ENCODE results near the gene AMPH.

The AMPH gene

DNA sequence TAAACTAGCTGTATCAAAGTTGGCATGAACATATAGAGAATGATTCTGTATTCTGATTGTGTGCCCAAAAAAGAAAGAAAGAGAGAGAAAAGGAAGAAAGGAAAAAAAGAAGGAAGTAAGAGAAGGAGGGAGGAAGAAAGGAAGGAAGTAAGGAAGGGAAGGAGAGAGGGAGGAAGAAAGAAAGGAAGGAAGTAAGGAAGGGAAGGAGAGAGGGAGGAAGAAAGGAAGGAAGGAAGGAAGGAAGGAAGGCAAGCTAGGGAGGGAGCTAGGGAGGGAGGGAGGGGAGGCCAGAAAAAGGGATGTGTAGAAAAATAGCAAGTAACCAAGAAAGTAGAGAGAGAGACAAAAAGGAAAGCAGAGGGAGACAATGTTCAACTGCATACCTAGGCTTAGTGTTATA is 297.0 kb downstream of the AMPH start:
- H3K4me3 ChIP-seq (ENCODE audit: low read length), result no peak overlapping the region
- no peak for DNase-seq (ENCODE audit: low read depth)
- TF ChIP-seq, protein P1, sequence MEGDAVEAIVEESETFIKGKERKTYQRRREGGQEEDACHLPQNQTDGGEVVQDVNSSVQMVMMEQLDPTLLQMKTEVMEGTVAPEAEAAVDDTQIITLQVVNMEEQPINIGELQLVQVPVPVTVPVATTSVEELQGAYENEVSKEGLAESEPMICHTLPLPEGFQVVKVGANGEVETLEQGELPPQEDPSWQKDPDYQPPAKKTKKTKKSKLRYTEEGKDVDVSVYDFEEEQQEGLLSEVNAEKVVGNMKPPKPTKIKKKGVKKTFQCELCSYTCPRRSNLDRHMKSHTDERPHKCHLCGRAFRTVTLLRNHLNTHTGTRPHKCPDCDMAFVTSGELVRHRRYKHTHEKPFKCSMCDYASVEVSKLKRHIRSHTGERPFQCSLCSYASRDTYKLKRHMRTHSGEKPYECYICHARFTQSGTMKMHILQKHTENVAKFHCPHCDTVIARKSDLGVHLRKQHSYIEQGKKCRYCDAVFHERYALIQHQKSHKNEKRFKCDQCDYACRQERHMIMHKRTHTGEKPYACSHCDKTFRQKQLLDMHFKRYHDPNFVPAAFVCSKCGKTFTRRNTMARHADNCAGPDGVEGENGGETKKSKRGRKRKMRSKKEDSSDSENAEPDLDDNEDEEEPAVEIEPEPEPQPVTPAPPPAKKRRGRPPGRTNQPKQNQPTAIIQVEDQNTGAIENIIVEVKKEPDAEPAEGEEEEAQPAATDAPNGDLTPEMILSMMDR (conservative IDR thresholded peaks at IDR 0.05; ENCODE audit: low read length), result no peak

All from AG10803 (cell line).